KMS-11 (cell line): ENCODE measurements around the gene CLC.

ENCODE experiments used
- H2AFZ ChIP-seq: fragments of 200-600 bp; sonication (generic); 2 replicates; pipeline ENCODE4 v1.6.1; 2016; ENCODE audit warnings: antibody characterized with exemption, mixed run types, low read depth
- H3K27ac ChIP-seq: fragments of 200-600 bp; sonication (generic); 2 replicates; pipeline ENCODE4 v1.6.1; 2016; ENCODE audit warnings: mild to moderate bottlenecking, mixed run types
- H3K27me3 ChIP-seq: fragments of 200-600 bp; sonication (generic); 2 replicates; pipeline ENCODE4 v1.6.1; 2017; ENCODE audit warnings: mild to moderate bottlenecking, low read depth, mixed run types, moderate library complexity; ENCODE audit not compliant: insufficient read depth
- H3K36me3 ChIP-seq: fragments of 200-600 bp; sonication (generic); 2 replicates; pipeline ENCODE4 v1.6.1; 2017; ENCODE audit warnings: mild to moderate bottlenecking, mixed run types; ENCODE audit not compliant: insufficient read depth
- H3K4me1 ChIP-seq: fragments of 200-600 bp; sonication (generic); 2 replicates; pipeline ENCODE4 v1.6.1; 2016; ENCODE audit warnings: mild to moderate bottlenecking, low read depth, mixed run types; ENCODE audit not compliant: poor library complexity, severe bottlenecking
- H3K4me2 ChIP-seq: fragments of 200-600 bp; sonication (generic); 2 replicates; pipeline ENCODE4 v1.7.0; 2016; ENCODE audit warnings: mild to moderate bottlenecking, mixed run types
- H3K4me3 ChIP-seq: fragments of 200-600 bp; sonication (generic); IDR thresholded peaks from 2 replicates; pipeline ENCODE4 v1.6.1; 2017; ENCODE audit warnings: low read depth, low read length, mixed read lengths; ENCODE audit not compliant: insufficient read depth
- H3K79me2 ChIP-seq: fragments of 200-600 bp; sonication (generic); 2 replicates; pipeline ENCODE4 v1.6.1; 2016; ENCODE audit warnings: low read depth, mixed run types; ENCODE audit not compliant: insufficient read depth
- H3K9ac ChIP-seq: fragments of 200-600 bp; sonication (generic); 2 replicates; pipeline ENCODE4 v1.6.1; 2016; ENCODE audit warnings: mild to moderate bottlenecking, mixed run types
- H4K20me1 ChIP-seq: fragments of 200-600 bp; sonication (generic); 2 replicates; pipeline ENCODE4 v1.6.1; 2016; ENCODE audit warnings: mild to moderate bottlenecking, mixed run types; ENCODE audit not compliant: insufficient read depth
- CTCF ChIP-seq: fragments of 200-600 bp; sonication (generic); conservative IDR thresholded peaks from 2 replicates; pipeline ENCODE4 v1.6.1; 2017; ENCODE audit warnings: low read depth, mild to moderate bottlenecking, antibody characterized with exemption, low read length, moderate library complexity, mixed read lengths

The CLC gene

GRCh38 chr19:39754971-39755370 lies 17.1 kb upstream of the CLC start:
- H3K27me3 ChIP-seq, result no peaks in the 10 kb centered on the region
- H2AFZ ChIP-seq, result no peak overlapping the region
- no peak overlapping the region for H3K4me2 ChIP-seq
- H3K4me3 ChIP-seq, result no peak overlapping the region
- peaks cover 42% of the 10 kb centered on the region for H3K4me1 ChIP-seq
- H3K9ac ChIP-seq, result no peak overlapping the region
- H3K79me2 ChIP-seq, result no peaks in the 10 kb centered on the region
- H3K36me3 ChIP-seq, result no peaks in the 10 kb centered on the region
- TF ChIP-seq CTCF, result no peak
- H4K20me1 ChIP-seq, result no peaks in the 10 kb centered on the region
- no peak overlapping the region for H3K27ac ChIP-seq

- Histone ChIP-seq H3K27ac (no peak overlapping the region), H3K27me3 (no peaks in the 10 kb centered on the region), H2AFZ (no peak overlapping the region), H3K4me2 (no peak overlapping the region), H4K20me1 (no peaks in the 10 kb centered on the region), H3K36me3 (no peaks in the 10 kb centered on the region), H3K9ac (no peak overlapping the region), H3K79me2 (no peaks in the 10 kb centered on the region), H3K4me1 (peaks cover 38% of the 10 kb centered on the region), H3K4me3 (no peak overlapping the region)
- no peak for TF ChIP-seq CTCF
Observed at GRCh38 chr19:39754544-39754943, 16.7 kb upstream of the CLC start.

- Histone ChIP-seq H3K36me3 (no peaks in the 10 kb centered on the region), H3K79me2 (no peaks in the 10 kb centered on the region), H3K9ac (no peak overlapping the region), H3K27ac (no peak overlapping the region), H3K27me3 (no peaks in the 10 kb centered on the region), H2AFZ (no peak overlapping the region), H3K4me3 (no peak overlapping the region), H4K20me1 (no peaks in the 10 kb centered on the region), H3K4me2 (no peak overlapping the region), H3K4me1 (peaks cover 20% of the 10 kb centered on the region)
- TF ChIP-seq CTCF, result no peak
Observed at GRCh38 chr19:39752795-39753194, 15.0 kb upstream of the CLC start.

- Histone ChIP-seq H3K9ac (no peak overlapping the region), H3K27ac (no peak overlapping the region), H2AFZ (no peak overlapping the region), H3K36me3 (no peaks in the 10 kb centered on the region), H3K4me2 (no peak overlapping the region), H3K4me3 (no peak overlapping the region), H3K4me1 (peaks cover 16% of the 10 kb centered on the region), H4K20me1 (no peaks in the 10 kb centered on the region), H3K79me2 (no peaks in the 10 kb centered on the region), H3K27me3 (no peaks in the 10 kb centered on the region)
- no peak for TF ChIP-seq CTCF
Observed at GRCh38 chr19:39752390-39752789, 14.6 kb upstream of the CLC start.
